Neural cell (in vitro differentiated cells): ENCODE data around the gene TMEM259.

Experiments used
- CTCF ChIP-seq: fragments of 450-650 bp; IDR thresholded peaks from 2 replicates; pipeline ENCODE4 v1.5.1; 2014; ENCODE audit warnings: antibody characterized with exemption, mild to moderate bottlenecking, moderate library complexity; ENCODE audit not compliant: poor library complexity, severe bottlenecking
- EP300 ChIP-seq: fragments of 450-650 bp; conservative IDR thresholded peaks from 2 replicates; pipeline ENCODE4 v1.6.1; 2014; ENCODE audit warnings: antibody characterized with exemption, mild to moderate bottlenecking, moderate library complexity; ENCODE audit not compliant: poor library complexity, severe bottlenecking
- EZH2 ChIP-seq: fragments of 200-600, 300-800 bp; shearing (Covaris generic), sonication (generic); IDR thresholded peaks from 2 replicates; pipeline ENCODE4 v1.6.1; 2014; ENCODE audit warnings: antibody characterized with exemption, low read length, borderline replicate concordance, mild to moderate bottlenecking; ENCODE audit not compliant: insufficient read depth, poor library complexity, severe bottlenecking
- MXI1 ChIP-seq: fragments of 450-650 bp; conservative IDR thresholded peaks from 2 replicates; pipeline ENCODE4 v1.6.1; 2014; ENCODE audit warnings: antibody characterized with exemption, mild to moderate bottlenecking; ENCODE audit not compliant: poor library complexity, severe bottlenecking
- POLR2AphosphoS5 ChIP-seq: IDR thresholded peaks from 2 replicates; pipeline ENCODE4 v1.6.1; 2012
- RAD21 ChIP-seq: fragments of 450-650 bp; conservative IDR thresholded peaks from 2 replicates; pipeline ENCODE4 v1.6.1; 2014; ENCODE audit warnings: antibody characterized with exemption, mild to moderate bottlenecking, moderate library complexity
- REST ChIP-seq: IDR thresholded peaks from 2 replicates; pipeline ENCODE4 v1.6.1; 2012; ENCODE audit warnings: borderline replicate concordance
- SMC3 ChIP-seq: fragments of 450-650 bp; conservative IDR thresholded peaks from 2 replicates; pipeline ENCODE4 v1.6.1; 2014; ENCODE audit warnings: antibody characterized with exemption, mild to moderate bottlenecking, moderate library complexity; ENCODE audit not compliant: poor library complexity
- TAF1 ChIP-seq: IDR thresholded peaks from 2 replicates; pipeline ENCODE4 v1.6.1; 2012; ENCODE audit warnings: low read depth

- no peak for TF ChIP-seq CTCF
- no peak for TF ChIP-seq POLR2AphosphoS5
- TF ChIP-seq EP300: no peak
- no peak for TF ChIP-seq SMC3
- TF ChIP-seq EZH2: no peak
- TF ChIP-seq RAD21: no peak
- no peak for TF ChIP-seq MXI1
- TF ChIP-seq TAF1: no peak
- TF ChIP-seq REST: no peak
Measured at GRCh38 chr19:1037621-1038064, 16.7 kb upstream of the TMEM259 start.
